Lung (tissue), 12 donors: Measurements from ENCODE around the gene CSNK1G2. TPM values are rescaled to one million over a fixed set of nuclear protein-coding genes. Genes with fewer than 3 reads are reported as not detected.
A peak's percentile ranks its signal among the peaks of the same experiment; 100 is the strongest.

Experiments used
- ATAC-seq: fragments of 200-7000 bp; cut with Tn5 transposase; one replicate; pipeline ENCODE4 v1.9.1; 2020; ENCODE audit warnings: moderate number of reproducible peaks; ENCODE audit not compliant: insufficient read depth, low FRiP score
- DNase-seq, 3 donors: peaks; one replicate each; pipeline ENCODE4 v3.0.0-alpha.2; 2013 to 2017
- H3K27ac ChIP-seq, 2 donors: one replicate each; pipeline ENCODE4 v1.5.1; 2013; ENCODE audit warnings: mild to moderate bottlenecking in 2 of 2, moderate library complexity in 2 of 2, control low read depth in 1 of 2, inconsistent platforms in 1 of 2, low read depth in 1 of 2, low read length in 1 of 2
- H3K27me3 ChIP-seq, 3 donors: one replicate each; pipeline ENCODE4 v1.5.1; 2013; ENCODE audit warnings: low read length in 2 of 3; ENCODE audit not compliant: control insufficient read depth in 3 of 3, insufficient read depth in 3 of 3
- H3K36me3 ChIP-seq, 4 donors: one replicate each; pipeline ENCODE4 v1.5.1; 2013; ENCODE audit warnings: low read length in 4 of 4, mild to moderate bottlenecking in 1 of 4, moderate library complexity in 1 of 4; ENCODE audit not compliant: control insufficient read depth in 4 of 4, insufficient read depth in 4 of 4
- H3K4me1 ChIP-seq, 5 donors: one replicate each; pipeline ENCODE4 v1.5.1; 2013; ENCODE audit warnings: low read length in 5 of 5, mild to moderate bottlenecking in 2 of 5, moderate library complexity in 1 of 5; ENCODE audit not compliant: control insufficient read depth in 5 of 5, insufficient read depth in 5 of 5
- H3K4me3 ChIP-seq: one replicate; pipeline ENCODE4 v1.5.1; 2013; ENCODE audit warnings: mild to moderate bottlenecking, control low read depth, moderate library complexity
- H3K9ac ChIP-seq, 2 donors: one replicate each; pipeline ENCODE4 v1.5.1; 2013; ENCODE audit warnings: low read length in 2 of 2, control low read depth in 1 of 2; ENCODE audit not compliant: insufficient read depth in 1 of 2
- H3K9me3 ChIP-seq, 4 donors: one replicate each; pipeline ENCODE4 v1.5.1; 2013; ENCODE audit warnings: low read length in 3 of 4, mild to moderate bottlenecking in 1 of 4, moderate library complexity in 1 of 4; ENCODE audit not compliant: control insufficient read depth in 4 of 4, insufficient read depth in 3 of 4
- CTCF ChIP-seq: IDR thresholded peaks from 2 replicates; pipeline ENCODE4 v1.5.1; 2012; ENCODE audit warnings: mild to moderate bottlenecking; ENCODE audit errors: control extremely low read depth, extremely low read depth
- WGBS, 2 donors: extraction: QIAGEN DNeasy Blood & Tissue Kit; methylation state at CpG; one replicate each; pipeline ENCODE4 v1.1.7; 2013; 5-methylcytosine and 5-hydroxymethylcytosine counted together
- polyA plus RNA-seq, 2 donors: library from polyadenylated mRNA; stranded (reverse); fragments of 200-250 nt; gene quantifications; one replicate each; pipeline ENCODE4 v1.2.1, GENCODE V29; 2013
- total RNA-seq, 2 donors: library from RNA; depleted of rRNA in 1 of 2; stranded (reverse); fragments of >200 nt in 1 of 2; gene quantifications; one replicate each; pipeline ENCODE4 v1.2.1, GENCODE V29; 2014 to 2021
- donor health status: control.
- donor health status: control.
- donor health status: Bipolar disorder and iron deficiency.
- donor health status: healthy.
- donor health status: DM: yes; HTN: yes; CAD: no.

The CSNK1G2 gene
- total and polyA plus RNA-seq, 4 donors = 50.0 to 80.2 (median 70.8) TPM

DNA sequence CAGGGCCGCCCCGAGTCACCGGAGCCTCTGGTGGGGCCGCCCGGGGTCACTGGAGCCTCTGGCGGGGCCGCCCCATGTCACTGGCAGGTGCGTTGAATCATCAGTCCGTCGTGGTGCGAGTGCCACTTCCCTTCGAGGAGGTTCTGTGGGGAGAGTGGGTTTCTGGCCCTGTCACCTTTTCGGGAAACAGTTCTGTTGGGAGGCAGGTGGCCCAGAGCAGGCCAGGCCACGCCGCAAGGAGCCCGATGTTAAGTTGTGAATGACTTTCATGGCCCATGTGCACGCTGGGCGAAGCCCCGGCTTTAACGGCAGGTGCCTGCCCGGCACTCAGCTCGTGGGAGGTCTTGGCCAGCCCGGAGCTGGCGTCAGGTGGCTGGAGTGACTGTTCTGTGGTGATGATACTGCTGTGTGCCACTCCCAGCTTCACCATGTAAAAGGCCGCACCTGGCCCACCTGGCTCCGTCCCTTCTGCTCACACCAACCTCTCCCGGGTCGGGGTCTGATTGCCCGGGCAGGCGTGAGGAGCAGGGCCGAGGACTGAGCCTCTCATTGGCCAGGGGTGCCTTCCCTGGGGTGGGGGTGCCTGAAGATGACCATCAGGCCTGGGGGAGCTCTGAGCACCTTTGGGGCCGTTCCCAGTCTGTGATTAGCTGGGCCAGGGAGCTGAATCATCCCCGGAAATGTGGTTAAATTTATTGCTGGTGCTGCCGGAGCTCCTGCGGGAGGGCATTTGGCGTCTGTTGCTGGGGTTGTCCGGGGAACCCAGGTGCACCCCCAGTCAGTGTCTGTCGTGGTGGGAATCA lies 29.2 kb downstream of the CSNK1G2 start:
- H3K9ac ChIP-seq = no peak overlapping the region
- H3K9me3 ChIP-seq = no peaks in the 10 kb centered on the region
- WGBS, 2 donors = 92 to 93% methylated on average over 38 of the region's 38 CpGs
- no peak for TF ChIP-seq CTCF
- ATAC-seq (peak; percentile 24), DNase-seq (no peak)
- H3K27ac ChIP-seq = no peak overlapping the region
- peaks cover 0 to 10% (median 0%) of the 10 kb centered on the region in 5 donors for H3K4me1 ChIP-seq
- H3K27me3 ChIP-seq = no peaks in the 10 kb centered on the region
- peaks cover 0 to 38% (median 4%) of the 10 kb centered on the region in 4 donors for H3K36me3 ChIP-seq
- no peak overlapping the region for H3K4me3 ChIP-seq

DNA sequence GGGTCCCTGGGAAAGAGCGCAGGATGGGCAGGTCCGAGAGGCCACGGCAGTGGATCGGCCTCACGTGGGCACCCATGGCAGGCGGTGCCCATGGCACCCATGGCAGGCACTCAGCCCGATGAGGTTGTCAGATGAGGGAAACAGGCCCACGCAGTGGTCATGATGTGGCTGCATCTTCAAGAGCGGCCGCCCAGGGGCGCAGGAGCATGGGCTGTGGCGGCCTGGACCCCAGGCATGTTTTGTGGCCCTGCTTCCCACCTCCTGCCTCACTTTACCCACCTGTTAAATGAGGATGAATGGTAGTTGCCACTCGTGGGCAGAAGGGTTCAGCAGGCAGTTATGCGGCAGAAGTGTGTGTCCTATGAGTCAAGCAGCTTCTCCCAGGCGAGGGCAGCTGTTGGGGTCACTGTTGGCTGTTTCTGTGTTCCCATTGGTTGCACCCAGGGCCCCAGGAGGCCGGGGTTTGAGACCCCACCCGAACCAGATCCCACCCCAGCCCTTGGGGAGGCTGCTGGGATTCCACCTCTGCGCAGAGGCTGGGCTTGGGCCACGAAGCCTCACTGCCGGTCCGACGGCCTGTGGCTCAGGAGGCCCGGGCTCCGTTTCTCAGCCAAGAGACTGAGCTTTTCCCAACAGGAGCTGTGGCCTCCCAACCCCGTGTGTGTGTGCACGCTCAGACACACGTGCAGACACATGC lies 30.0 kb downstream of the CSNK1G2 start:
- DNase-seq (no peak), ATAC-seq (no peak)
- 94 to 95% methylated on average over 27 of the region's 27 CpGs for WGBS, 2 donors
- Histone ChIP-seq H3K9ac (no peak overlapping the region), H3K27ac (no peak overlapping the region), H3K9me3 (no peaks in the 10 kb centered on the region), H3K36me3 (peaks cover 0 to 43% (median 4%) of the 10 kb centered on the region in 4 donors), H3K4me3 (no peak overlapping the region), H3K27me3 (no peaks in the 10 kb centered on the region), H3K4me1 (peaks cover 0 to 10% (median 0%) of the 10 kb centered on the region in 5 donors)
- TF ChIP-seq CTCF = no peak

GRCh38 chr19:1974381-1975161 lies 33.6 kb downstream of the CSNK1G2 start:
- H3K36me3 ChIP-seq = peaks cover 2 to 50% (median 4%) of the 10 kb centered on the region in 4 donors
- no peak for ATAC-seq
- TF ChIP-seq CTCF = no peak

More at GRCh38 chr19:1974381-1975161, 33.6 kb downstream of the CSNK1G2 start:
- no peak for DNase-seq
- Histone ChIP-seq H3K27me3 (no peaks in the 10 kb centered on the region), H3K9ac (no peak overlapping the region), H3K9me3 (no peaks in the 10 kb centered on the region), H3K4me3 (no peak overlapping the region), H3K27ac (no peak overlapping the region), H3K4me1 (peaks cover 0 to 6% (median 0%) of the 10 kb centered on the region in 5 donors)
- WGBS, 2 donors = 90 to 93% methylated on average over 28 of the region's 28 CpGs
